GM23248 (cell line): ENCODE data around the gene MMP11. TPM values are rescaled to one million over a fixed set of nuclear protein-coding genes. Genes with fewer than 3 reads are reported as not detected.

Source experiments
- DNase-seq: peaks from one replicate; pipeline ENCODE4 v3.0.0-alpha.2; 2015
- H2AFZ ChIP-seq: fragments of 200-600 bp; sonication (generic); 2 replicates; pipeline ENCODE4 v1.6.1; 2016; ENCODE audit warnings: antibody characterized with exemption
- H3F3A ChIP-seq: fragments of 200-600 bp; sonication (generic); 2 replicates; pipeline ENCODE4 v1.6.1; 2016; ENCODE audit warnings: mild to moderate bottlenecking, antibody characterized with exemption, mixed run types; ENCODE audit not compliant: insufficient read depth
- H3K27ac ChIP-seq: fragments of 200-600 bp; sonication (generic); 2 replicates; pipeline ENCODE4 v1.5.1; 2016; ENCODE audit warnings: mild to moderate bottlenecking
- H3K27me3 ChIP-seq: fragments of 200-600 bp; sonication (generic); replicated peaks from 2 replicates; pipeline ENCODE4 v1.6.1; 2016; ENCODE audit warnings: mild to moderate bottlenecking; ENCODE audit not compliant: insufficient read depth
- H3K36me3 ChIP-seq: fragments of 200-600 bp; sonication (generic); 2 replicates; pipeline ENCODE4 v1.6.1; 2016; ENCODE audit warnings: low read depth, mild to moderate bottlenecking
- H3K4me1 ChIP-seq: fragments of 200-600 bp; sonication (generic); 2 replicates; pipeline ENCODE4 v1.6.1; 2016; ENCODE audit warnings: mild to moderate bottlenecking; ENCODE audit not compliant: insufficient read depth
- H3K4me2 ChIP-seq: fragments of 200-600 bp; sonication (generic); one replicate; pipeline ENCODE4 v1.6.1; 2016; ENCODE audit warnings: mild to moderate bottlenecking; ENCODE audit not compliant: unreplicated experiment
- H3K4me3 ChIP-seq: fragments of 200-600 bp; sonication (generic); 2 replicates; pipeline ENCODE4 v1.5.1; 2016; ENCODE audit warnings: mild to moderate bottlenecking
- H3K79me2 ChIP-seq: fragments of 200-600 bp; sonication (generic); 2 replicates; pipeline ENCODE4 v1.6.1; 2016; ENCODE audit warnings: mild to moderate bottlenecking; ENCODE audit not compliant: insufficient read depth
- H3K9ac ChIP-seq: fragments of 200-600 bp; sonication (generic); 2 replicates; pipeline ENCODE4 v1.6.1; 2016; ENCODE audit warnings: mild to moderate bottlenecking
- H3K9me2 ChIP-seq: fragments of 200-600 bp; sonication (generic); 2 replicates; pipeline ENCODE4 v1.6.1; 2016; ENCODE audit warnings: mixed run types, mild to moderate bottlenecking, moderate library complexity; ENCODE audit not compliant: insufficient read depth
- H3K9me3 ChIP-seq: fragments of 200-600 bp; sonication (generic); one replicate; pipeline ENCODE4 v1.6.1; 2017; ENCODE audit warnings: low read depth
- H4K20me1 ChIP-seq: fragments of 200-600 bp; sonication (generic); 2 replicates; pipeline ENCODE4 v1.6.0; 2016; ENCODE audit not compliant: insufficient read depth
- EZH2 ChIP-seq: fragments of 200-600 bp; sonication (generic); IDR thresholded peaks from 2 replicates; pipeline ENCODE4 v1.6.1; 2018; ENCODE audit warnings: antibody characterized with exemption, mild to moderate bottlenecking; ENCODE audit not compliant: insufficient read depth, poor library complexity, severe bottlenecking
- EZH2phosphoT487 ChIP-seq: fragments of 200-600 bp; sonication (generic); IDR thresholded peaks from 2 replicates; pipeline ENCODE4 v1.6.1; 2018; ENCODE audit warnings: antibody characterized with exemption, moderate library complexity, mild to moderate bottlenecking, low read depth; ENCODE audit not compliant: insufficient read depth
- WGBS, 2 experiments: methylation state at CpG; one replicate each; pipeline ENCODE4 v1.1.6; 2015 to 2017; ENCODE audit warnings: low lambda C conversion rate in 2 of 2, low coverage in 1 of 2; ENCODE audit errors: missing lambda C conversion rate in 2 of 2; 5-methylcytosine and 5-hydroxymethylcytosine counted together
- in situ Hi-C: fragments of 300-500 bp; cut with MboI; formaldehyde crosslinking; loops from 2 replicates; pipeline ENCODE4 v1.15.0; 2020
- polyA plus RNA-seq: library from polyadenylated mRNA; unstranded; fragments of >200 nt; fragmentation: Nextera tagmentation; extraction: Ambion mirVana; gene quantifications from 2 replicates; pipeline ENCODE4 v1.2.1, GENCODE V29; 2016
- total RNA-seq: library from RNA; depleted of rRNA; stranded (reverse); fragments of >200 nt; shearing (Covaris generic); gene quantifications from 2 replicates; pipeline ENCODE4 v1.2.3, GENCODE V29; 2014

The MMP11 gene
- total and polyA plus RNA-seq, 2 experiments from 2014 or later: 1.3 to 2.9 TPM

DNA sequence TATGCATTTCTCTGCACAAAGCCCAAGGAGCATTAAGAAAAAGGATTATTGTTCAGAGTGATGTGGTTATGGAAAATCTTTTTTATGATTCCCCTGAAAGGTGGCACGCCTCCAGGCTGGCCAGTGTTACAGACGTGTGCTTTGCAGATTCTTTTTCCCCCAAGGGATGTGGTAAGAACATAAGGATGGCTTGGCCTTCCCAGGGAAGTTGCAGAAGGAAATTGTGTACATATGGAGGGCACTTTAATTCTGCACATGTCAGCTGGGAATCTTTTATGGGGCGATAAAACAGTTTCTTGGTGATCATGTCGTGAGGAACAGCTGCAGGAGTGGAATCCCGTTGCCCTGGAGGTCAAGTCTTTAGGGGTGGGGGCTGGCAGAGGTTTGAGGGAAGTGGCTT, 23.8 kb downstream of the MMP11 start:
- in situ Hi-C loops: no loop called here
- WGBS, 2 experiments: 52 to 54% methylated on average over 5 of the region's 5 CpGs
- Histone ChIP-seq H3K36me3 (peaks cover 23% of the 10 kb centered on the region), H3K27ac (no peak overlapping the region), H3K4me1 (peaks cover 4% of the 10 kb centered on the region), H3F3A (0 out of 2 replicates have a peak, but pooled peaks cover 2% of the 10 kb centered on the region), H3K4me2 (no peak overlapping the region), H3K4me3 (no peak overlapping the region), H3K9ac (no peak overlapping the region), H2AFZ (no peak overlapping the region), H4K20me1 (peaks cover 9% of the 10 kb centered on the region; the same call in 1 of the 2 replicates), H3K27me3 (no peaks in the 10 kb centered on the region), H3K9me2 (no peaks in the 10 kb centered on the region), H3K79me2 (peaks cover 27% of the 10 kb centered on the region), H3K9me3 (no peaks in the 10 kb centered on the region)
- DNase-seq: no peak
- TF ChIP-seq EZH2phosphoT487 (no peak), EZH2 (no peak)

DNA sequence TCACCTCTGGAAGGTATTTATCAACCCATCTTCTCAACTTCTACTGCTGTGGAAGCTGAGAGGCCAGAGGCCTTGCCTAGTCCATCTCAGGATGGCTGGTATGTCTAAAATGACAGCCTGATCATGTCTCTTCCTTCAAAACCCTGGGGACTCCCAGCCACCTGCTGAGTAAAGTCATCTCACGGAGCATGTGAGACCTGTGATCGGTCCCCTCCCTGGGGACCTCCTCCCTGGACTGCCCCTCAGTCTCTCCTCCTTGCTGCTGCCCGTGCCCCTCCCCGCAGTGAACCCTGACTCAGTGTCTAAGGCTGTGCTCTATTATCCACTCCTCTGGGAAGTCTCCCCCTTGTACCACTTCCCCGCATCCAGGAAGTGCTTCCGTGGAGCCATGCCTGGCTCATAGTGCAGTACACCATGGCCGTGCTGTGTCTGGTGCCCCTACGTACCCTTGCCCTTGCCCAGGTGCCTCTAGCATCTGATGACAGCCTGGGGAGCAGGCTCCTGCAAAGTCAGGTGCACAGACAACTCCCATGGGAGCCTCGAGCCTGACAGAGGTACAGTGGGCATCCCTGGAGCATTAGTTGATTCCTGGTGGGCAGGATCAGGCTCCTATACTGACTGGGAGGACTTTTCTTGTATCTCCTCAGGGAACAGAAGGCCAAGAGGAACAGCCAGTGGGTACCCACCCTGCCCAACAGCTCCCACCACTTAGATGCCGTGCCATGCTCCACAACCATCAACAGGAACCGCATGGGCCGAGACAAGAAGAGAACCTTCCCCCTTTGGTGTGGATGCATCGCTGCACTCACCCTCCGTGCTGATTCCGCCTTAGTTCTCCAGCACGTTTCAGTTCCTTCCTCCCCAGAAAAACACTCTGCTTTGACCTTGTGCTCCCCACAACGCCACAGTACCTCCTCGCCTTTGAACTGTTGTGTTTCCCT, 27.9 kb downstream of the MMP11 start:
- H3K79me2 ChIP-seq: no peaks in the 10 kb centered on the region
- no peak overlapping the region for H3K27ac ChIP-seq
- no peak for TF ChIP-seq EZH2phosphoT487
- TF ChIP-seq EZH2: no peak
- DNase-seq: no peak
- H3K4me1 ChIP-seq: no peaks in the 10 kb centered on the region
- no peaks in the 10 kb centered on the region for H4K20me1 ChIP-seq
- in situ Hi-C loops: no loop called here
- peaks cover 17% of the 10 kb centered on the region; the same call in 1 of the 2 replicates for H3K36me3 ChIP-seq
- no peaks in the 10 kb centered on the region for H3K9me2 ChIP-seq
- H3K4me3 ChIP-seq: no peak overlapping the region
- no peaks in the 10 kb centered on the region for H3K9me3 ChIP-seq
- H3K27me3 ChIP-seq: no peaks in the 10 kb centered on the region
- H2AFZ ChIP-seq: no peak overlapping the region
- no peaks in the 10 kb centered on the region for H3F3A ChIP-seq
- H3K4me2 ChIP-seq: no peak overlapping the region
- WGBS, 2 experiments: 97% methylated on average over 18 of the region's 18 CpGs
- no peak overlapping the region for H3K9ac ChIP-seq

DNA sequence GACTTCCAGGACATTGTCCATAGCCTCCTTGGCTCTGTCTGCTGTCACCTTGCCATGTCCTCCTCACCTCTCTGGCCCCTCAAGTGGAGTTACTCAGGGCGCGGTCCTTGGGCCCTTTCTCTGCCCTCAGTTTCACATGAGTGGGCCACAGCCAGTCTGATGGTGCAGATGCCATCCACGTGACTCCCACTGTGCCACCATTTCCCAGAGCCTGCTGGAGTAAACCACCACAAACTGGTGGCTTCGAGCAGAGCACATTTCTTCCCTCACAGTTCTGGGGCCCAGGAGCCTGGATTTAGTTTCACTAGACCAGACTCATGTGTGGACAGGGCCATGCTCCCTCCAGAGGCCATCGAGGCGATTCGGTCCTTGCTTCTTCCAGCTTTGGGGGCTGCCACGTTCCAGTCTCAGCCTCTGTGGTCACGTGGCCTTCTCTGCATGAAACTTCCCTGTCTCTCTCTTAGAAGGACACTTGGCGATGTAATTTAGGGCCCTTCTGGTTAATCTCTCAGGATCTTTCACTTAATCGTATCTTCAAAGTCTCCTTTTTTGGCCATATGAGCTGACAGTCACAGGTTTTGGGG, 28.7 kb downstream of the MMP11 start:
- no peak for DNase-seq
- Histone ChIP-seq H3K9ac (no peak overlapping the region), H3K36me3 (peaks cover 18% of the 10 kb centered on the region; the same call in 1 of the 2 replicates), H3K9me3 (no peaks in the 10 kb centered on the region), H3K4me2 (no peak overlapping the region), H3F3A (no peaks in the 10 kb centered on the region), H4K20me1 (no peaks in the 10 kb centered on the region), H2AFZ (no peak overlapping the region), H3K27ac (no peak overlapping the region), H3K4me1 (no peaks in the 10 kb centered on the region), H3K79me2 (no peaks in the 10 kb centered on the region), H3K9me2 (no peaks in the 10 kb centered on the region), H3K27me3 (no peaks in the 10 kb centered on the region), H3K4me3 (no peak overlapping the region)
- in situ Hi-C loops: no loop called here
- TF ChIP-seq EZH2: no peak
- no peak for TF ChIP-seq EZH2phosphoT487
- 88 to 91% methylated on average over 11 of the region's 11 CpGs for WGBS, 2 experiments

DNA sequence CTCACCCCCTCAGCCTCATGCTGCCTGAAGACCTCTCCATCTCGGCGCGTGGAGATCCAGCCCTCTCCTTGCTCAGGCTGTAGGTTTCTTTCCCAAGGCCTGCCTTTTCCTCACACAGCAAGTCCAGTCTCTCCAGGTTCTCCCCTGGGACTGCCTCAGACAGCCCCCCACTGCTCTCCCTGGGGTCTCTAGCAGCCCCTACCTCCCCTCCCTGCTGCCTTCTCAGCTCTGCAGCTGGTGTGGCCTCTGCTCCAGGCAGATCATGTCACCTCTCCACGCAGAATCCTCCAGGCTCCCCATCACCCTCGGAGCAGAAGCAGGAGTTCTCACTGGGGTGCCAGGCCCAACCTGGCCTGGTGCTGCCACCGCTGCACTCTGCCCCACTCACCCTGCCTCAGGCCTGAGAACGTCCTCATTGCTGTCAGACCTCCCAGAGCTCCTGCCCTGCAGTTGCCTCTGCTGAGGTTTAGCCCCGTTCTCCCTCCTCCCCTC, 29.3 kb downstream of the MMP11 start:
- no peak overlapping the region for H3K4me3 ChIP-seq
- no peak for DNase-seq
- H3K36me3 ChIP-seq: peaks cover 18% of the 10 kb centered on the region; the same call in 1 of the 2 replicates
- no peaks in the 10 kb centered on the region for H4K20me1 ChIP-seq
- H2AFZ ChIP-seq: no peak overlapping the region
- in situ Hi-C loops: no loop called here
- no peaks in the 10 kb centered on the region for H3K4me1 ChIP-seq
- H3K27me3 ChIP-seq: no peaks in the 10 kb centered on the region
- H3K27ac ChIP-seq: no peak overlapping the region
- H3K9me3 ChIP-seq: no peaks in the 10 kb centered on the region
- no peaks in the 10 kb centered on the region for H3K9me2 ChIP-seq
- no peaks in the 10 kb centered on the region for H3F3A ChIP-seq
- no peak overlapping the region for H3K4me2 ChIP-seq
- H3K9ac ChIP-seq: no peak overlapping the region
- TF ChIP-seq EZH2 (no peak), EZH2phosphoT487 (no peak)
- H3K79me2 ChIP-seq: no peaks in the 10 kb centered on the region
- 91% methylated on average over 8 of the region's 8 CpGs for WGBS, 2 experiments
